GM18951 (cell line): ENCODE measurements around the gene CDC27.
"Not testable (repeated sequence)": the region's sequence is repeated elsewhere in the genome, so short reads cannot be mapped to it uniquely, and the experiment has no call there.

Experiments
- POLR2A ChIP-seq: IDR thresholded peaks from 4 replicates; pipeline ENCODE4 v1.6.1; 2011; ENCODE audit warnings: mild to moderate bottlenecking; ENCODE audit not compliant: insufficient read length, insufficient read depth; ENCODE audit errors: extremely low read depth
- in situ Hi-C: fragments of 300-500 bp; cut with MboI; formaldehyde crosslinking; loops from one replicate; pipeline ENCODE4 v1.12.0; 2022; ENCODE audit warnings: low sequenced_read_pairs, mixed read lengths, inconsistent platforms; ENCODE audit not compliant: unreplicated experiment

The CDC27 gene

GRCh38 chr17:47197821-47198220, 8.7 kb upstream of the CDC27 start:
- TF ChIP-seq POLR2A, result no peak
- in situ Hi-C loops, result no loop called here

- no peak for TF ChIP-seq POLR2A
- in situ Hi-C loops, result no loop called here
Observed at GRCh38 chr17:47193931-47194511, 4.9 kb upstream of the CDC27 start.

GRCh38 chr17:47192554-47192953, 3.5 kb upstream of the CDC27 start:
- in situ Hi-C loops, result no loop called here
- no peak for TF ChIP-seq POLR2A

DNA sequence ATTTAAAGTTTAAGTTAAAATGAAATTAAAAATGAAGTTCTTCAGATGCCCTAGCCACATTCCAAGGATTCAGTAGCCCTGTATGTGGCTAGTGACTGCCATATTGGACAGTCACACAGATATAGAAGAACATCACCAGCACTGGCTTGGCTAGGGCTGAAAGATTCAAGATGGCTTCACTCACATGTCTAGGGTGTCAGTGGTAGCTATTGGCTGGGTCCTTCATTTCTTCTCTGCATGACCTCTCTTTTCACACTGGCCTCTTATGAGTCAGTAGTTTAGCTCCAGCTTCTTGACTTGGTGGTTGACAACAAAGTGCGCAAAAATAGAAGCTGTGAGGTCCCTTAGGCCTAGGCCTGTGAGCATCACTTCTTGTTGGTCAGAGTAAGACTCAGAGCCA, 1.7 kb upstream of the CDC27 start:
- TF ChIP-seq POLR2A, result no peak
- in situ Hi-C loops, result no loop called here

DNA sequence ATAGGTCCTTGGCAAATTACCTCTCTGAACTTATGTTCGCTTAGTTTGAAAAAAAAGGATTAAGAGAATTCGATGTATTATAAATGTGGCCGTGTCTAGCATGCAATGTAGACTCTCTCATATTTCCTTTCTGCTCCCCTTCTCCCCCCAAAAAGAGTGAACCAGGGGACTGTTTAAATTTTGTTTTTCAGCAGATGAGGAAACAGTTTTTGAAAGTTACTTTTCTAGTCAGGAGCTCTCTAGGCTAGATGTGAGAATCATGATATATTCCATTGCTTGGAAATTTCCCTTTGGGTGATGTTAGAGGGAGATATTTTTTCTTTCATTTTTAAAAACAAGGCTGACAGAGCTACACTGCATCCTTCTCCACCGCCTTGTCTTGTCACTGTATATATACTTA, 1.1 kb upstream of the CDC27 start:
- no peak for TF ChIP-seq POLR2A

GRCh38 chr17:47189732-47190237, 690 bp upstream of the CDC27 start:
- TF ChIP-seq POLR2A, result no peak
- in situ Hi-C loops, result no loop called here

More for the DNA sequence above, 1.1 kb upstream of the CDC27 start:
- in situ Hi-C loops, result no loop called here

DNA sequence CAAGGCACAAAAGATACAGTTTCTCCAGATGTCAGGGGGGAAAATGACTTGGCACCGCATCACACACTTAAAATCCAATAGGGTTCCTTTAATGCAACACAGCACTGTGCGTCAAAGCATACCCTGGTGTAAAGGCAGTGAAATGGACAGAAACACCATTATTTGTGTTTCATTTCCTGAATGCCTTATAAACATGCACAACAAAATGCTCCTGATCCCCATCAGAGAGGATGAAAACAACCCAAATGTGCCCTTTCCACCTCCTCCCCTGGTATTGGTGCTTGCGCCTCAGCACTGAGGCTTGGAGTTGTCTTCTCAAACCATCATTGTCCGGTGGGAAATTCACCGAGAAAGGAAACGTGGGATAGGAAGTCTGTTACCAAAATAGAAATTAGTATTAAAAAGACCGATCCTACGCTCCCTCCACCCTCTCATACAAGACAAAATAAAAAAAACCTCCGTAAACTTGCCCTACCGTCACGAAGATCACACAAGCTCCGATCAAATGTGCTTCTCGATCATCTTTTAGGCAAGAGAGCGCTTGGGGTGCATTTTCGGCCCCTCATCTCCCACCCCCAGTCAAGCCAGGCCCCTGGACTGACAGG, 722 bp downstream of the CDC27 start:
- TF ChIP-seq POLR2A, result no peak

GRCh38 chr17:47184681-47185080, 4.4 kb downstream of the CDC27 start:
- no peak for TF ChIP-seq POLR2A
- in situ Hi-C loops, result no loop called here

More for the DNA sequence above, 722 bp downstream of the CDC27 start:
- in situ Hi-C loops, result no loop called here

DNA sequence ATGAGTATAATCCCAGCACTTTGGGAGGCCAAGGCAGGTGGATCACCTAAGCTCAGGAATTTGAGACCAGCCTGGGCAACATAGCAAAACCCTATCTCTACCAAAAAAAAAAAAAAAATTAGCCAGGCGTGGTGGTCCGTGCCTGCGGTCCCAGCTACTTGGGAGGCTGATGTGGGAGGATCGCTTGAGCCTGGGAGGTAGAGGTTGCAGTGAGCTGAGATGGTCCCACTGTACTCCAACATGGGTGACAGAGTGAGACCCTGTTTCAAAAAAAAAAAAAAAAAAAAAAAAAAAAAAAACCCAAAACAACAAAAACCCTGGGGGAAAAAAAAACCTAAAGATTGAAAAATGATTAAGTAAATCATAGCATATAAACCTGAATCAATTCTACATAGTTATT, 8.1 kb downstream of the CDC27 start:
- in situ Hi-C loops, result not testable (repeated sequence)

DNA sequence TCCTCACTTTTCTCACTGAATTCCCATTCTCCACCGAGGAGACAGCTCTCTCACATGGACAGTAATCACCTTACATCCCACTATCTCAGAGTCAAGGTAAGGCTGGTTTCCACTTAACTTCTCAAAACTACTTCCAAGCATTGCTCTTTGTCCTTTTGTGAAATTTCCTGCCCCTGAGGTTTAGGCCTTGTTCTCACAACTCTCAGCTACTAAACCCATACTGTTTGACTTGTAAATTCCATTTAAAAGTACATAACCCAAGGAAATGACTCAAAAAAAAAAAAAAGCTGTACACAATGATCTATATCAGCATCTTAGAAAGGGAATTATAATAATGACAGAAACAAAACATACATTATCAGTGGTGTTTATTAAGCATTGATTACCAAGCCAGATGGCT, 8.8 kb downstream of the CDC27 start:
- in situ Hi-C loops, result no loop called here
- TF ChIP-seq POLR2A, result no peak

DNA sequence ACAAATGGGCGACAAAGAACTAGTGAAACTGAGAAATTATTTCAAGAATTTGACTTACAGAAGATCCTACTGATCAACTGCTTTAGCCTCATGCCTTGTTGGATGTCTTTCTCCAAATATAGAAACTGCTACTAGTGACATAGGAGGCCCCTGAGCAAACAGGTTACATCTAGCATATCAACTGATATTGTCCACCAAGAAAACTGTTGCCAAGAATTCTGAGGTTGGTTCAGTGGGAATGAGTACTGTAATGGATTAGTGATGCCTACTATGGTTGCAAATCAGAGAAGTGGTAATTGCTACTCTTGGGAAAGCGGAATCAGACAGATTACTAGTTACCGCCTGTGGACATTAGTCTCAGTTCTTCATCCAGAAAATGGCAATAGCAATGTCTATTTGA, 10.0 kb downstream of the CDC27 start:
- TF ChIP-seq POLR2A, result no peak
- in situ Hi-C loops, result no loop called here

GRCh38 chr17:47177261-47177660, 11.8 kb downstream of the CDC27 start:
- in situ Hi-C loops, result no loop called here
- no peak for TF ChIP-seq POLR2A

GRCh38 chr17:47176389-47176826, 12.7 kb downstream of the CDC27 start:
- in situ Hi-C loops, result no loop called here

GRCh38 chr17:47174823-47175222, 14.3 kb downstream of the CDC27 start:
- in situ Hi-C loops, result not testable (repeated sequence)

More at GRCh38 chr17:47176389-47176826, 12.7 kb downstream of the CDC27 start:
- TF ChIP-seq POLR2A, result no peak
